Stimulated activated CD4-positive, alpha-beta T cell treated with anti-CD3 and anti-CD28 coated beads, Interleukin-1b, Interleukin-23, amount 100 ng/mL, for 1 hour (primary cell): ENCODE data around the gene ANKAR.
"Not testable (repeated sequence)": the region's sequence is repeated elsewhere in the genome, so short reads cannot be mapped to it uniquely, and the experiment has no call there.

ENCODE experiments used
- DNase-seq, 2 donors: peaks; one replicate each; pipeline ENCODE4 v3.0.0-alpha.2; 2020; ENCODE audit warnings: low read depth in 2 of 2

ANKAR gene

GRCh38 chr2:189659734-189660133 is 14.7 kb upstream of the ANKAR start:
- DNase-seq = no peak

GRCh38 chr2:189660803-189661147 is 13.7 kb upstream of the ANKAR start:
- DNase-seq = no peak

GRCh38 chr2:189661148-189661956 is 13.1 kb upstream of the ANKAR start, which contains the start of gene ASNSD1:
Gene ASNSD1 (plus strand): TSS chr2:189661459. CDS start chr2:189666133, 4,674 bp downstream.
- peak; percentile 97 to 98 for DNase-seq

GRCh38 chr2:189661957-189662321 is 12.5 kb upstream of the ANKAR start:
- no peak for DNase-seq

- no peak for DNase-seq
These were observed 11.7 kb upstream of the ANKAR start for GRCh38 chr2:189662669-189663226.

- not testable (repeated sequence) for DNase-seq
These were observed 11.2 kb upstream of the ANKAR start for GRCh38 chr2:189663319-189663718.

- DNase-seq = no peak
These were observed 4.6 kb upstream of the ANKAR start for GRCh38 chr2:189669913-189670312.

GRCh38 chr2:189673661-189674373 is 653 bp upstream of the ANKAR start:
- no peak for DNase-seq

GRCh38 chr2:189676471-189676870 is 2.0 kb downstream of the ANKAR start:
- no peak for DNase-seq

GRCh38 chr2:189679226-189679625 is 4.8 kb downstream of the ANKAR start:
- no peak for DNase-seq

GRCh38 chr2:189681203-189681602 is 6.7 kb downstream of the ANKAR start:
- no peak for DNase-seq

- no peak for DNase-seq
These were observed 7.4 kb downstream of the ANKAR start for GRCh38 chr2:189681903-189682302.

GRCh38 chr2:189683348-189683747 is 8.9 kb downstream of the ANKAR start:
- no peak for DNase-seq

GRCh38 chr2:189684811-189685210 is 10.3 kb downstream of the ANKAR start:
- DNase-seq = no peak

GRCh38 chr2:189685540-189686229 is 11.2 kb downstream of the ANKAR start:
- no peak for DNase-seq

GRCh38 chr2:189687796-189688195 is 13.3 kb downstream of the ANKAR start:
- DNase-seq = not testable (repeated sequence)

- no peak for DNase-seq
These were observed 21.8 kb downstream of the ANKAR start for GRCh38 chr2:189696223-189696622.

GRCh38 chr2:189698020-189698887 is 23.8 kb downstream of the ANKAR start:
- no peak for DNase-seq

- DNase-seq = no peak
These were observed 26.2 kb downstream of the ANKAR start for GRCh38 chr2:189700681-189701080.

- DNase-seq = no peak
These were observed 27.6 kb downstream of the ANKAR start for GRCh38 chr2:189702071-189702470.

GRCh38 chr2:189709501-189710221 is 35.2 kb downstream of the ANKAR start:
- no peak for DNase-seq
